ENCODE results near the gene ARMC2.
"Not testable (repeated sequence)": the region's sequence is repeated elsewhere in the genome, so short reads cannot be mapped to it uniquely, and the experiment has no call there.

GRCh38 chr6:108813218-108813617 is 35.0 kb upstream of the ARMC2 start:
- TF ChIP-seq TBP (IDR thresholded peaks at IDR 0.05; ENCODE audit: low read depth, low read length); RAD21 (IDR thresholded peaks at IDR 0.05 in 1 of 2, conservative IDR thresholded peaks at IDR 0.05 in 1 of 2; ENCODE audit: low read depth in 2 of 2, low read length in 2 of 2); GABPA (IDR thresholded peaks at IDR 0.05; ENCODE audit: borderline replicate concordance, insufficient read depth, low read length); EP300 (IDR thresholded peaks at IDR 0.05; ENCODE audit: borderline replicate concordance in 1 of 2, low read depth in 2 of 2, low read length in 2 of 2); CTCF (IDR thresholded peaks at IDR 0.05; ENCODE audit: control extremely low read depth in 1 of 3, insufficient read depth in 1 of 3, low read depth in 1 of 3, low read length in 3 of 3); MAFK (IDR thresholded peaks at IDR 0.05; ENCODE audit: low read depth, low read length); MAX (IDR thresholded peaks at IDR 0.05); BRCA1 (IDR thresholded peaks at IDR 0.05; ENCODE audit: low read depth, low read length); CHD2 (IDR thresholded peaks at IDR 0.05; ENCODE audit: low read length); SIN3A (conservative IDR thresholded peaks at IDR 0.05 in 1 of 2, IDR thresholded peaks at IDR 0.05 in 1 of 2; ENCODE audit: low read depth in 1 of 2, low read length in 2 of 2); JUN (IDR thresholded peaks at IDR 0.05; ENCODE audit: low read depth, low read length); ZNF274 (IDR thresholded peaks at IDR 0.05; ENCODE audit: borderline replicate concordance, extremely low read depth, low read length): not testable (repeated sequence)

All from H1 (cell line).